Measurements from ENCODE around the gene CALML4. TPM values are rescaled to one million over a fixed set of nuclear protein-coding genes. Genes with fewer than 3 reads are reported as not detected.
A peak's percentile ranks its signal among the peaks of the same experiment; 100 is the strongest.
"Not testable (repeated sequence)": the region's sequence is repeated elsewhere in the genome, so short reads cannot be mapped to it uniquely, and the experiment has no call there.

CALML4 gene
- total RNA-seq, 1 donor = 2.7 TPM

DNA sequence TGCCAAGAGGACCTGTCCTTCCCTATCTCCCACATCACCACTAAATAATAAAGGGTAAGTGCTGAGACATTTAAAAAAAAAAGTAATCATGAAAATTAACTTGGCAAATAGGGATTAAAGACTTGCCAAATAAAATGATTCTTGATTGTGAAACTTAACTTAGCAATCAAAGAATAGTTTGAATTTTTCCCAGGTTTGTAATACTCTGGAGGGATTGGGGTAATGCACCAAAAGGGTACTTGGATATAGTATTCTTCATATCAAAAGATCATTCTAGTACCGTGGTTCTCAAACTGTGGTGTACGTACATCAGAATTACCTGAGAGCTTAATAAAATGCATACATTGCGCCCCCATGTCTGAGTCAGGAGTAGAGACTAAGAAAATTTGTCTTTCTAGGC lies 28.5 kb downstream of the CALML4 start:
- DNase-seq (ENCODE audit: low read depth) = peak; percentile 67
- TF ChIP-seq, protein P1, sequence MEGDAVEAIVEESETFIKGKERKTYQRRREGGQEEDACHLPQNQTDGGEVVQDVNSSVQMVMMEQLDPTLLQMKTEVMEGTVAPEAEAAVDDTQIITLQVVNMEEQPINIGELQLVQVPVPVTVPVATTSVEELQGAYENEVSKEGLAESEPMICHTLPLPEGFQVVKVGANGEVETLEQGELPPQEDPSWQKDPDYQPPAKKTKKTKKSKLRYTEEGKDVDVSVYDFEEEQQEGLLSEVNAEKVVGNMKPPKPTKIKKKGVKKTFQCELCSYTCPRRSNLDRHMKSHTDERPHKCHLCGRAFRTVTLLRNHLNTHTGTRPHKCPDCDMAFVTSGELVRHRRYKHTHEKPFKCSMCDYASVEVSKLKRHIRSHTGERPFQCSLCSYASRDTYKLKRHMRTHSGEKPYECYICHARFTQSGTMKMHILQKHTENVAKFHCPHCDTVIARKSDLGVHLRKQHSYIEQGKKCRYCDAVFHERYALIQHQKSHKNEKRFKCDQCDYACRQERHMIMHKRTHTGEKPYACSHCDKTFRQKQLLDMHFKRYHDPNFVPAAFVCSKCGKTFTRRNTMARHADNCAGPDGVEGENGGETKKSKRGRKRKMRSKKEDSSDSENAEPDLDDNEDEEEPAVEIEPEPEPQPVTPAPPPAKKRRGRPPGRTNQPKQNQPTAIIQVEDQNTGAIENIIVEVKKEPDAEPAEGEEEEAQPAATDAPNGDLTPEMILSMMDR (IDR thresholded peaks at IDR 0.05; ENCODE audit: insufficient read depth, low read length) = no peak

DNA sequence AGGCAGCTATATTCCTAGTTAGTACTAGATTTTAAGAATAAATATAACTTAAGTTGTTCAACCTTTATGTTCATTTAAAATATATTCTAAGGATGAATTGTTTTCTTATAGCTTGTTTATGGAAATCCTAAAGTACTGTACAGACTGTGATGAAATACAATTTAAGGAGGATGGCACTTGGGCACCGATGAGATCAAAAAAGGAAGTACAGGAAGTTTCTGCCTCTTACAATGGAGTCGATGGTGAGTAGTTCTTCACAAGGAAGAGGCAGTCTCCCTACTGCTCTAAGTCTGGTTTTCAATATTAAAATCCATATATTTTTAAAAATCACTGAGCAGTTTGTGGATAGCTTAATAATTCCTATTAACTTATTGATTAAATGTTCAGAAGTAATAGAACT lies 29.6 kb downstream of the CALML4 start:
- H3K4me3 ChIP-seq (ENCODE audit: low read depth, low read length) = no peak overlapping the region
- TF ChIP-seq, protein P1 (IDR thresholded peaks at IDR 0.05; ENCODE audit: insufficient read depth, low read length) = no peak
- no peak for DNase-seq (ENCODE audit: low read depth)

More for the DNA sequence above, 28.5 kb downstream of the CALML4 start:
- no peak overlapping the region for H3K4me3 ChIP-seq (ENCODE audit: low read depth, low read length)

DNA sequence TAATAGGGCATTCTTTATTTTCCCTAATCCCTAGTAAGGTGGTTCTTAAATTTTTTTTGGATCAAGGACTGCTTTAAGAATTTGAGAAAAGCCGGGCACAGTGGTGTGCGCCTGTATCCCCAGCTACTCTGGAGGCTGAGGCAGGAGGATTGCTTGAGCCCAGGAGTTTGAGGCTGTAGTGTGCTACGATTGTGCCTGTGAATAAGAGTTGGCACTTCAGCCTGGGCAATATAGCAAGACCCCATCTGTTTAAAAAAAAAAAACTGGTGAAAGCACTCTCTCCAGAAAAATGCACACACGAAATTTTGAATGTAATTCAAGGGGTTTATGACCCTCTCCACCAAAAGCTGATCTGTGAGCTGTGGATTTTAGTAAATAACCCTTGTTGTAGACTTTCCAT lies 32.0 kb downstream of the CALML4 start:
- DNase-seq (ENCODE audit: low read depth) = no peak
- TF ChIP-seq, protein P1 (IDR thresholded peaks at IDR 0.05; ENCODE audit: insufficient read depth, low read length) = no peak
- H3K4me3 ChIP-seq (ENCODE audit: low read depth, low read length) = no peak overlapping the region

DNA sequence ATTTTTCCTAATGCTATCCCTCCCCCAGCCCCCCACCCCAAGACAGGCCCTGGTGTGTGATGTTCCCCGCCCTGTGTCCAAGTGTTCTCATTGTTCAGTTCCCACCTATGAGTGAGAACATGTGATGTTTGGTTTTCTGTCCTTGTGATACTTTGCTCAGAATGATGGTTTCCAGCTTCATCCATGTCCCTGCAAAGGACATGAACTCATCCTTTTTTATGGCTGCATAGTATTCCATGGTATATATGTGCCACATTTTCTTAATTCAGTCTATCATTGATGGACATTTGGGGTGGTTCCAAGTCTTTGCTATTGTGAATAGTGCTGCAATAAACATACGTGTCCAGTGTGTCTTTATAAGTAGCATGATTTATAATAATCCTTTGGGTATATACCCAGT lies 33.1 kb downstream of the CALML4 start:
- DNase-seq (ENCODE audit: low read depth); H3K4me3 ChIP-seq (ENCODE audit: low read depth, low read length): not testable (repeated sequence)

DNA sequence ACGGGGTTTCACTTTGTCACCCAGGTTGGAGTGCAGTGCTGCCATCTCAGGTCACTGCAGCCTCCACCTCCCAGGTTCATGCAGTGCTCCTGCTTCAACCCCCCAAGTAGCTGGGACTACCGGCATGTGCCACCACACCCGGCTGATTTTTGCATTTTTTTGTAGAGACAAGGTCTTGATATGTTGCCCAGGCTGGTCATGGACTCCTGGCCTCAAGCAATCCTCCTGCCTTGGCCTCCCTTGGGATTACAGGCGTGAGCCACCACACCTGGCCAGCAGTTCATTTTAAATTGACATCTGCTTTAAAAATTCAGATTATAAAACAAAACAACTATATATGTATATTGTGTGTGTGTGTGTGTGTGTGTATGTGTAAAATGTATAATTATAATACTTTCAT lies 38.3 kb downstream of the CALML4 start:
- TF ChIP-seq, protein P1 (IDR thresholded peaks at IDR 0.05; ENCODE audit: insufficient read depth, low read length) = no peak
- DNase-seq (ENCODE audit: low read depth) = no peak
- H3K4me3 ChIP-seq (ENCODE audit: low read depth, low read length) = no peak overlapping the region

DNA sequence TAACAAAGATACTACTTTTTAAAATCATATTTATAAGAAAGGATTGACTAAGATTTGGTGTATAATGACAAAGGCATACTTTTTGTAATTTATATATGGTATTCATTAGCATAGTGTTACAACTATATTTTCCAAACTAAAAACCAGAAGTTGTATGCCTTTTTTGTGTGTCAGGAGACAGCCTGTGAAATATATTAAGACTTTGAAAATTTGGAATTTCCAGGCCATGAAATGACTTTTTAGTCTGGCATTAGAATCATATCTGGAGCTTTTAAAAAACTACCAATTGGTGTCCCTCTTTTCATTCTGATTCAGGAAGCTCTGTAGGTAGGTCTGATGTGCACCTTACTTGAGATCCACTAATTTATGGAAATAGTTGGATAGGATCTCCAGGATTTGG lies 41.9 kb downstream of the CALML4 start:
- TF ChIP-seq, protein P1 (IDR thresholded peaks at IDR 0.05; ENCODE audit: insufficient read depth, low read length) = no peak
- H3K4me3 ChIP-seq (ENCODE audit: low read depth, low read length) = no peak overlapping the region
- no peak for DNase-seq (ENCODE audit: low read depth)

DNA sequence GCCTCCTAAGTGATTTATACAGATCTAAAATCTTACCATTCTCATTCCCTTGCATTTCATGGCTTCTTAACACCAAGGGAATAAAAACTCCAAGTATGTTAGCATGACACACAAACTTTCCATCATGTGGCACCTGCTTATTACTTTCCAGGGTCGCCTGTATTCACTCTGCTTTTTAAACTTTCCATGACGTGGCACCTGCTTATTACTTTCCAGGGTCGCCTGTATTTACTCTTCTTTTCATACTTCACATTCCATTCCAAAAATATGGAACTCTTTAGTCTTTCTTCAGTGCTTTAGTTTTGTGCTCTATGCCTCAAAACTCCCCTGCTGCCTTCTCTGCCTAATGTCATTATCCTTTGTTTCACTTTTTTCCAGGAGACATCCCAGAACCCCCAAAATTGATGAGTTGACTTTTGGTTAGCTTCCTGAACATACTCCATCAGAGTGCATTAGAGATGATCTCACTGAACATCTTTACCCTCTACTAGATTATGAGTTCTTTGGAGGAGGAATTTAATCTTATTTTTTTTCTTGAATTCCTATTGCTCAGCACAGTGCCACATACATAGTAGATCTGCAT lies 47.0 kb downstream of the CALML4 start:
- peak; percentile 12 for DNase-seq (ENCODE audit: low read depth)
- H3K4me3 ChIP-seq (ENCODE audit: low read depth, low read length) = no peak overlapping the region
- TF ChIP-seq, protein P1 (IDR thresholded peaks at IDR 0.05; ENCODE audit: insufficient read depth, low read length) = no peak
